K562 (cell line): ENCODE results near the gene P4HB. TPM values are rescaled to one million over a fixed set of nuclear protein-coding genes. Genes with fewer than 3 reads are reported as not detected.

ENCODE experiments used
- CREBBP ChIP-seq: IDR thresholded peaks from one replicate; pipeline ENCODE4 v1.6.1; 2012; ENCODE audit warnings: low read depth, mild to moderate bottlenecking, control low read depth, inconsistent platforms, low read length
- DDX20 ChIP-seq: fragments of 450-650 bp; IDR thresholded peaks from 2 replicates; pipeline ENCODE4 v1.6.1; 2016; ENCODE audit warnings: missing genetic modification characterization, low read depth, mild to moderate bottlenecking, missing compliant biosample characterization, moderate library complexity
- FOXA1 ChIP-seq: fragments of 450-650 bp; IDR thresholded peaks from 2 replicates; pipeline ENCODE4 v1.6.1; 2016; ENCODE audit warnings: mild to moderate bottlenecking, borderline replicate concordance
- GATAD2B ChIP-seq: fragments of 450-650 bp; IDR thresholded peaks from 2 replicates; pipeline ENCODE4 v1.6.1; 2017; ENCODE audit warnings: mild to moderate bottlenecking, borderline replicate concordance
- HEY1 ChIP-seq: fragments of 250-450 bp; sonication (Bioruptor Pico); IDR thresholded peaks from 2 replicates; pipeline ENCODE4 v1.5.0; 2020; ENCODE audit warnings: mild to moderate bottlenecking, moderate library complexity, borderline replicate concordance
- MTA3 ChIP-seq: fragments of 450-650 bp; formaldehyde crosslinking; IDR thresholded peaks from 2 replicates; pipeline ENCODE4 v1.6.1; 2017; ENCODE audit warnings: mild to moderate bottlenecking, borderline replicate concordance
- PTBP1 ChIP-seq: fragments of 200-400 bp; formaldehyde crosslinking; IDR thresholded peaks from 2 replicates; pipeline ENCODE4 v1.6.1; 2017; ENCODE audit warnings: low read depth, low read length
- SRF ChIP-seq, 2 experiments: fragments of 250-450, 450-650 bp in 1 of 2; sonication (Bioruptor Pico) in 1 of 2; sonication (generic) in 1 of 2; formaldehyde crosslinking; IDR thresholded peaks; 2 replicates each; pipeline versions ENCODE4 v1.5.0 to v1.5.1; 2020 to 2022; ENCODE audit warnings: mild to moderate bottlenecking in 1 of 2, missing genetic modification reagents in 1 of 2
- SRSF9 ChIP-seq: fragments of 200-400 bp; formaldehyde crosslinking; IDR thresholded peaks from 2 replicates; pipeline ENCODE4 v1.6.1; 2017; ENCODE audit warnings: low read depth, low read length, borderline replicate concordance
- TAF1 ChIP-seq: IDR thresholded peaks from 2 replicates; pipeline ENCODE4 v1.6.1; 2011; ENCODE audit warnings: mild to moderate bottlenecking, low read length, moderate library complexity; ENCODE audit not compliant: insufficient read depth, control insufficient read depth, severe bottlenecking; ENCODE audit errors: extremely low read depth
- ZC3H4 ChIP-seq: sonication (generic); formaldehyde crosslinking; IDR thresholded peaks from 2 replicates; pipeline ENCODE4 v1.9.0; 2021; ENCODE audit warnings: missing genetic modification reagents, borderline replicate concordance
- ZKSCAN1 ChIP-seq: fragments of 150-350 bp; IDR thresholded peaks from 2 replicates; pipeline ENCODE4 v1.6.1; 2016; ENCODE audit warnings: low read depth, low read length
- polyA plus RNA-seq, 8 experiments: library from polyadenylated mRNA; depleted of rRNA in 4 of 8; stranded (reverse) in 5 of 8; unstranded in 3 of 8; fragments of >200 nt; fragmentation: Nextera tagmentation in 2 of 8; fragmentation: Illumina TruSeq in 1 of 8; extraction: Ambion mirVana in 2 of 8; extraction: Trizol in 1 of 8; gene quantifications; 2 replicates each; pipeline versions ENCODE4 v1.2.1 to v1.2.3, GENCODE V29; 2011 to 2014; ENCODE audit warnings: inconsistent platforms in 1 of 8, missing spikeins in 1 of 8
- total RNA-seq, 7 experiments: library from RNA; depleted of rRNA in 6 of 7; stranded (reverse); fragments of >200 nt in 6 of 7; fragmentation: Illumina TruSeq in 2 of 7; extraction: Trizol in 2 of 7; gene quantifications; 2 replicates each; pipeline versions ENCODE4 v1.2.1 to v1.2.3, GENCODE V29; 2011 to 2021; ENCODE audit warnings: low replicate concordance in 1 of 7
- TF ChIP-seq, protein P1 (sequence below): fragments of 450-650 bp; IDR thresholded peaks from 2 replicates; pipeline ENCODE4 v1.6.1; 2017; ENCODE audit warnings: antibody characterized with exemption
- TF ChIP-seq, protein P2 (sequence below): fragments of 250-450 bp; sonication (Bioruptor Pico); IDR thresholded peaks from 2 replicates; pipeline ENCODE4 v1.8.0; 2021; ENCODE audit warnings: moderate library complexity, mild to moderate bottlenecking, inconsistent platforms
- TF ChIP-seq, protein P3 (sequence below): fragments of 450-650 bp; IDR thresholded peaks from 2 replicates; pipeline ENCODE4 v1.6.1; 2016; ENCODE audit warnings: low read depth

P4HB gene
- total and polyA plus RNA-seq, 9 of the 15 experiments (the other 6 are each of a cell fraction or from before 2014, with no cell fraction given): 4.4 to 645 (median 325) TPM

DNA sequence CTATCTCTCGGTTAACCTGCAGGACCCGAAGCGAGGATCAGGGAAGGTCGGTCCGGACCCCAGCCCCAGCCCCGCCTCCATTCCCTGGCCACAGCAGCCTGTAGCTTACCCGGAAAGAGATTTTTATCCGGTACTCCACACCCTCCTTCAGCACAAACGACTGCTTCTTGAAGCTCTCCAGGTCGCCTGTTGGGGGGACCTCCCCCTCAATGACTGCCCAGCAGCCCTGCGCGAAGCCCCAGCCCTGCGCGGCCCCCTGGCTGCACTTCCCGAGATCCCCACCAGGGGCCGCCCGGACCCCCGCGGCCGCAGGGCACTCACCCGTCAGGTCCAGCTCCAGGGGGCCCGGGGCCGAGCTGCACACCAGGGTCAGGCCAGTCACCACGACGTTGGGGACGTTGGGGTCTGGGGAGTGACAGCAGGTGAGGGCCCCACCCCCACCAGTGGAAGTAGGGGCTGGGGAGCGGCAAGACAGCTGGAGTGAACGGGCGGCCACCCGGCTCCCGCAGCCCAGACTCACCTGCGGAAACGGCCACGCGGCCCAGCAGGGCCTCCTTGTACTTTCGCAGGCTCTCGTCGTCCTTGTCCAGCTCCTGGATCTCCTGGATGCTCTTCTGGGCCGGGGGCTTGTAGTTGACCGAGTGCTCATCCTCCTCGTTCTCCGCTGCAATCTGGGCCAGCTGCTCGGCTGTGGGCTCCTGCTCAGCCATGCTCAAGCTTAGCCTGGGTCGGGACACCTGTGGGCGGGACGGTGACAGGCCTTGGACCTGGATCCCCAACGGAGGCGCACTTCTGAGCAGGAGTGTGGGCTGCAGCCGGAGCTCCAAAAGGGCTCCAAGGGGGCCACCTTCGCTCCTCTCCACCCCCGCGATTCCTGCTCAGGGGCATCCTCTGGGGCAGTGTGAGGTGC, 9.1 kb upstream of the P4HB start (continued):
- TF ChIP-seq HEY1 (no peak), GATAD2B (0 out of 2 replicates have a peak, but pooled peaks have one; percentile 41), DDX20 (no peak), ZKSCAN1 (no peak), SRSF9 (no peak), PTBP1 (no peak), ZC3H4 (CRISPR knock-in tag) (peak; percentile 47; the same call in 1 of the 2 replicates), SRF (CRISPR knock-in tag; IDR thresholded peaks at IDR 0.05) (no peak), MTA3 (no peak; the same call in 1 of the 2 replicates), CREBBP (no peak), TAF1 (no peak), FOXA1 (no peak)
- TF ChIP-seq, protein P1, sequence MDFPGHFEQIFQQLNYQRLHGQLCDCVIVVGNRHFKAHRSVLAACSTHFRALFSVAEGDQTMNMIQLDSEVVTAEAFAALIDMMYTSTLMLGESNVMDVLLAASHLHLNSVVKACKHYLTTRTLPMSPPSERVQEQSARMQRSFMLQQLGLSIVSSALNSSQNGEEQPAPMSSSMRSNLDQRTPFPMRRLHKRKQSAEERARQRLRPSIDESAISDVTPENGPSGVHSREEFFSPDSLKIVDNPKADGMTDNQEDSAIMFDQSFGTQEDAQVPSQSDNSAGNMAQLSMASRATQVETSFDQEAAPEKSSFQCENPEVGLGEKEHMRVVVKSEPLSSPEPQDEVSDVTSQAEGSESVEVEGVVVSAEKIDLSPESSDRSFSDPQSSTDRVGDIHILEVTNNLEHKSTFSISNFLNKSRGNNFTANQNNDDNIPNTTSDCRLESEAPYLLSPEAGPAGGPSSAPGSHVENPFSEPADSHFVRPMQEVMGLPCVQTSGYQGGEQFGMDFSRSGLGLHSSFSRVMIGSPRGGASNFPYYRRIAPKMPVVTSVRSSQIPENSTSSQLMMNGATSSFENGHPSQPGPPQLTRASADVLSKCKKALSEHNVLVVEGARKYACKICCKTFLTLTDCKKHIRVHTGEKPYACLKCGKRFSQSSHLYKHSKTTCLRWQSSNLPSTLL: no peak
- TF ChIP-seq, protein P2, sequence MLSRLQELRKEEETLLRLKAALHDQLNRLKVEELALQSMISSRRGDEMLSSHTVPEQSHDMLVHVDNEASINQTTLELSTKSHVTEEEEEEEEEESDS (CRISPR knock-in tag): no peak
- TF ChIP-seq, protein P3, sequence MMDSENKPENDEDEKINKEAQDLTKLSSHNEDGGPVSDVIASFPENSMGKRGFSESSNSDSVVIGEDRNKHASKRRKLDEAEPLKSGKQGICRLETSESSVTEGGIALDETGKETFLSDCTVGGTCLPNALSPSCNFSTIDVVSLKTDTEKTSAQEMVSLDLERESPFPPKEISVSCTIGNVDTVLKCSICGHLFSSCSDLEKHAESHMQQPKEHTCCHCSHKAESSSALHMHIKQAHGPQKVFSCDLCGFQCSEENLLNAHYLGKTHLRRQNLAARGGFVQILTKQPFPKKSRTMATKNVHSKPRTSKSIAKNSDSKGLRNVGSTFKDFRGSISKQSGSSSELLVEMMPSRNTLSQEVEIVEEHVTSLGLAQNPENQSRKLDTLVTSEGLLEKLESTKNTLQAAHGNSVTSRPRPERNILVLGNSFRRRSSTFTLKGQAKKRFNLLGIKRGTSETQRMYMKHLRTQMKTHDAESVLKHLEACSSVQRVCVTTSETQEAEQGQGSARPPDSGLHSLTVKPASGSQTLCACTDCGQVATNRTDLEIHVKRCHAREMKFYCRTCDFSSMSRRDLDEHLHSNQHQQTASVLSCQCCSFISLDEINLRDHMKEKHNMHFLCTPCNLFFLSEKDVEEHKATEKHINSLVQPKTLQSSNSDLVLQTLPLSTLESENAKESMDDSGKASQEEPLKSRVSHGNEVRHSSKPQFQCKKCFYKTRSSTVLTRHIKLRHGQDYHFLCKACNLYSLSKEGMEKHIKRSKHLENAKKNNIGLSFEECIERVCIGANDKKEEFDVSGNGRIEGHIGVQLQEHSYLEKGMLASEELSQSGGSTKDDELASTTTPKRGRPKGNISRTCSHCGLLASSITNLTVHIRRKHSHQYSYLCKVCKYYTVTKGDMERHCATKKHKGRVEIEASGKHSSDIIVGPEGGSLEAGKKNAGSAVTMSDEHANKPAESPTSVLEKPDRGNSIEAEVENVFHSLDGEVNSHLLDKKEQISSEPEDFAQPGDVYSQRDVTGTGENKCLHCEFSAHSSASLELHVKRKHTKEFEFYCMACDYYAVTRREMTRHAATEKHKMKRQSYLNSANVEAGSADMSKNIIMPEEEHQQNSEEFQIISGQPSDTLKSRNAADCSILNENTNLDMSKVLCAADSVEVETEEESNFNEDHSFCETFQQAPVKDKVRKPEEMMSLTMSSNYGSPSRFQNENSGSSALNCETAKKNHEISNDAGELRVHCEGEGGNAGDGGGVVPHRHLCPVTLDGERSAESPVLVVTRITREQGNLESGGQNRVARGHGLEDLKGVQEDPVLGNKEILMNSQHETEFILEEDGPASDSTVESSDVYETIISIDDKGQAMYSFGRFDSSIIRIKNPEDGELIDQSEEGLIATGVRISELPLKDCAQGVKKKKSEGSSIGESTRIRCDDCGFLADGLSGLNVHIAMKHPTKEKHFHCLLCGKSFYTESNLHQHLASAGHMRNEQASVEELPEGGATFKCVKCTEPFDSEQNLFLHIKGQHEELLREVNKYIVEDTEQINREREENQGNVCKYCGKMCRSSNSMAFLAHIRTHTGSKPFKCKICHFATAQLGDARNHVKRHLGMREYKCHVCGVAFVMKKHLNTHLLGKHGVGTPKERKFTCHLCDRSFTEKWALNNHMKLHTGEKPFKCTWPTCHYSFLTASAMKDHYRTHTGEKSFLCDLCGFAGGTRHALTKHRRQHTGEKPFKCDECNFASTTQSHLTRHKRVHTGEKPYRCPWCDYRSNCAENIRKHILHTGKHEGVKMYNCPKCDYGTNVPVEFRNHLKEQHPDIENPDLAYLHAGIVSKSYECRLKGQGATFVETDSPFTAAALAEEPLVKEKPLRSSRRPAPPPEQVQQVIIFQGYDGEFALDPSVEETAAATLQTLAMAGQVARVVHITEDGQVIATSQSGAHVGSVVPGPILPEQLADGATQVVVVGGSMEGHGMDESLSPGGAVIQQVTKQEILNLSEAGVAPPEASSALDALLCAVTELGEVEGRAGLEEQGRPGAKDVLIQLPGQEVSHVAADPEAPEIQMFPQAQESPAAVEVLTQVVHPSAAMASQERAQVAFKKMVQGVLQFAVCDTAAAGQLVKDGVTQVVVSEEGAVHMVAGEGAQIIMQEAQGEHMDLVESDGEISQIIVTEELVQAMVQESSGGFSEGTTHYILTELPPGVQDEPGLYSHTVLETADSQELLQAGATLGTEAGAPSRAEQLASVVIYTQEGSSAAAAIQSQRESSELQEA: no peak
